SH-SY5Y (cell line): ENCODE data around the gene STK40.

Experiments used
- GATA2 ChIP-seq: IDR thresholded peaks from 2 replicates; pipeline ENCODE4 v1.6.1; 2011; ENCODE audit warnings: mild to moderate bottlenecking, low read depth, low read length
- GATA3 ChIP-seq: IDR thresholded peaks from 2 replicates; pipeline ENCODE4 v1.6.1; 2011; ENCODE audit warnings: low read depth, mild to moderate bottlenecking, low read length, moderate library complexity

- TF ChIP-seq GATA3, result no peak
- TF ChIP-seq GATA2, result no peak
Observed at GRCh38 chr1:36346741-36347370, 38.9 kb downstream of the STK40 start.
